ENCODE measurements around the gene GPX2.
A peak's percentile ranks its signal among the peaks of the same experiment; 100 is the strongest.

DNA sequence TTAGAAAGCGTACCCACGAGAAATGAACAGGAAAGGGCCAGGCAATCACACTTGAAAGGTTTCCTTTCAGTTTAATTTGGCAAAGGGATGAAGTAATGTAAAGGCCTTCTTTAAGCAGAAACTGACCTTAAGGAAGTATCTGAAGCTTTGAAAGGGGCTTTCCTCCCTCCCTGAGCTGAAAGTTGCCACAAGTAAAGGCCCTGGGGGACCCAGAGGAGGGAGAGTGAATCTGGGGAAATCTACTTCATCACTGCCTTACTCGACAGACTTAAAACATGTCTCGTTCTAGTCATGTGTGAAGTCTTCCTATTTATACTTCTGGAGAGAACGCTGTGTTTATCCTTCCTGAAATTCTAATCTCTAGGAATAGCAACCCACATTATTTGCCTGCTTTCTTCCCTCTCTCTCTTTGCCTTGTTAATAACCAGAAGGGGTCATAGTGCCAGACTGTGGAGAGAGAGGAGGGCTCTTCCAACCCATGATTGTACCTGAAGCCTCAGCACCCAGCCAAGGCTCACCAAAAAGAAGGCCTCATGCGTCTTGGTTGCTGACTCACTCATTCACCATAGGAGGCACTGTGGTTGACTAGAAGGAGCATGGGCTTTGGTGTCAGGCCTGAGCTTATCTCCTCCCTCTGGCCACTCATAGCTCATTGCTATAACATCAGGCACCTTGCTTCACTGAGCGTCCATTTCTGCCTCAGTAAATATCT, 10.2 kb upstream of the GPX2 start:
- TF ChIP-seq CTCF (conservative IDR thresholded peaks at IDR 0.05; ENCODE audit: low read length), result peak; percentile 49
- no peak for TF ChIP-seq EZH2phosphoT487 (IDR thresholded peaks at IDR 0.05; ENCODE audit: borderline replicate concordance)
